ENCODE results near the gene TOMM70. TPM values are rescaled to one million over a fixed set of nuclear protein-coding genes. Genes with fewer than 3 reads are reported as not detected.
"Not testable (repeated sequence)": the region's sequence is repeated elsewhere in the genome, so short reads cannot be mapped to it uniquely, and the experiment has no call there.

Gene TOMM70
- total RNA-seq: 26.8 TPM

- Histone ChIP-seq H3K4me1 (peaks cover 59% of the 10 kb centered on the region), H3K4me3 (peak within 1 kb of the TSS; percentile 93 to 94), H3K36me3 (no peaks in the 10 kb centered on the region), H3K27me3 (no peaks in the 10 kb centered on the region), H3K27ac (peak within 1 kb of the TSS; percentile 85), H3K9me3 (no peaks in the 10 kb centered on the region)
- DNase-seq (ENCODE audit: extremely low spot score in 2 of 2): peak in 1 of 2 donors; percentile 97
- TF ChIP-seq POLR2AphosphoS5 (IDR thresholded peaks at IDR 0.05; ENCODE audit: insufficient read depth in 1 of 2, low read depth in 1 of 2) (peak; percentile 87 to 90), POLR2A (IDR thresholded peaks at IDR 0.05) (peak in 1 of 2 donors; percentile 68), CTCF (IDR thresholded peaks at IDR 0.05) (no peak)
- intact Hi-C loops (cut with DNase I): no loop called here
Measured at GRCh38 chr3:100400780-100401673, at the start of gene TOMM70, which contains the start of gene LNP1. TOMM70 (minus strand) TSS chr3:100401089; CDS start chr3:100400949, 140 bp downstream. LNP1 (plus strand) TSS chr3:100401539; CDS start chr3:100429730, 28,191 bp downstream.

- Histone ChIP-seq H3K36me3 (no peaks in the 10 kb centered on the region), H3K4me1 (no peaks in the 10 kb centered on the region), H3K27me3 (no peaks in the 10 kb centered on the region), H3K27ac (no peak overlapping the region), H3K4me3 (no peak overlapping the region), H3K9me3 (no peaks in the 10 kb centered on the region)
- intact Hi-C loops (cut with DNase I): no loop called here
- TF ChIP-seq CTCF (IDR thresholded peaks at IDR 0.05) (no peak), POLR2A (IDR thresholded peaks at IDR 0.05) (no peak), POLR2AphosphoS5 (IDR thresholded peaks at IDR 0.05; ENCODE audit: insufficient read depth in 1 of 2, low read depth in 1 of 2) (no peak)
- DNase-seq (ENCODE audit: extremely low spot score in 2 of 2): no peak
Measured at GRCh38 chr3:100449214-100449613, 48.3 kb upstream of the TOMM70 start.

- intact Hi-C loops (cut with DNase I): no loop called here
- no peaks in the 10 kb centered on the region for H3K27me3 ChIP-seq
- no peaks in the 10 kb centered on the region for H3K4me1 ChIP-seq
- no peak for DNase-seq (ENCODE audit: extremely low spot score in 2 of 2)
- no peaks in the 10 kb centered on the region for H3K9me3 ChIP-seq
- TF ChIP-seq POLR2AphosphoS5 (IDR thresholded peaks at IDR 0.05; ENCODE audit: insufficient read depth in 1 of 2, low read depth in 1 of 2): no peak
- TF ChIP-seq POLR2A (IDR thresholded peaks at IDR 0.05): no peak
- no peak for TF ChIP-seq CTCF (IDR thresholded peaks at IDR 0.05)
- no peak overlapping the region for H3K27ac ChIP-seq
- no peak overlapping the region for H3K4me3 ChIP-seq
- no peaks in the 10 kb centered on the region for H3K36me3 ChIP-seq
Measured at GRCh38 chr3:100448079-100448478, 47.2 kb upstream of the TOMM70 start.

GRCh38 chr3:100447067-100447466, 46.2 kb upstream of the TOMM70 start:
- H3K36me3 ChIP-seq; H3K4me1 ChIP-seq; H3K27ac ChIP-seq; DNase-seq (ENCODE audit: extremely low spot score in 2 of 2); H3K4me3 ChIP-seq; H3K27me3 ChIP-seq; intact Hi-C loops (cut with DNase I); H3K9me3 ChIP-seq: not testable (repeated sequence)

- intact Hi-C loops (cut with DNase I): no loop called here
- no peaks in the 10 kb centered on the region for H3K27me3 ChIP-seq
- H3K4me1 ChIP-seq: no peaks in the 10 kb centered on the region
- H3K4me3 ChIP-seq: no peak overlapping the region
- no peak for DNase-seq (ENCODE audit: extremely low spot score in 2 of 2)
- no peak overlapping the region for H3K27ac ChIP-seq
- H3K9me3 ChIP-seq: no peaks in the 10 kb centered on the region
- no peak for TF ChIP-seq CTCF (IDR thresholded peaks at IDR 0.05)
- TF ChIP-seq POLR2AphosphoS5 (IDR thresholded peaks at IDR 0.05; ENCODE audit: insufficient read depth in 1 of 2, low read depth in 1 of 2): no peak
- no peak for TF ChIP-seq POLR2A (IDR thresholded peaks at IDR 0.05)
- H3K36me3 ChIP-seq: no peaks in the 10 kb centered on the region
Measured at GRCh38 chr3:100443690-100444089, 42.8 kb upstream of the TOMM70 start.
